Ishikawa (cell line): ENCODE measurements around the gene FRMPD2.

Source experiments
- CEBPB ChIP-seq: IDR thresholded peaks from 2 replicates; pipeline ENCODE4 v1.6.1; 2012
- CREB1 ChIP-seq: IDR thresholded peaks from 2 replicates; pipeline ENCODE4 v1.6.1; 2012; ENCODE audit warnings: low read depth
- EGR1 ChIP-seq: IDR thresholded peaks from 2 replicates; pipeline ENCODE4 v1.6.1; 2012
- EP300 ChIP-seq: IDR thresholded peaks from 2 replicates; pipeline ENCODE4 v1.6.1; 2012; ENCODE audit warnings: borderline replicate concordance
- FOXM1 ChIP-seq: IDR thresholded peaks from 2 replicates; pipeline ENCODE4 v1.6.1; 2012; ENCODE audit warnings: low read depth, borderline replicate concordance
- NFIC ChIP-seq: IDR thresholded peaks from 2 replicates; pipeline ENCODE4 v1.6.1; 2012
- RAD21 ChIP-seq: IDR thresholded peaks from 2 replicates; pipeline ENCODE4 v1.6.1; 2012; ENCODE audit warnings: low read depth
- TAF1 ChIP-seq: IDR thresholded peaks from 2 replicates; pipeline ENCODE4 v1.6.1; 2012; ENCODE audit warnings: low read depth, mild to moderate bottlenecking
- TCF12 ChIP-seq: IDR thresholded peaks from 2 replicates; pipeline ENCODE4 v1.6.1; 2012; ENCODE audit warnings: low read depth
- TEAD4 ChIP-seq: IDR thresholded peaks from 2 replicates; pipeline ENCODE4 v1.6.1; 2012
- USF1 ChIP-seq: IDR thresholded peaks from 2 replicates; pipeline ENCODE4 v1.6.1; 2012
- YY1 ChIP-seq: IDR thresholded peaks from 2 replicates; pipeline ENCODE4 v1.6.1; 2012; ENCODE audit warnings: low read depth
- ZBTB7A ChIP-seq: IDR thresholded peaks from 2 replicates; pipeline ENCODE4 v1.6.1; 2012; ENCODE audit warnings: low read depth
- TF ChIP-seq, protein P1 (sequence below): IDR thresholded peaks from 2 replicates; pipeline ENCODE4 v1.6.1; 2012; ENCODE audit warnings: low read depth, mild to moderate bottlenecking
- TF ChIP-seq, protein P2 (sequence below): IDR thresholded peaks from 2 replicates; pipeline ENCODE4 v1.6.1; 2012

The FRMPD2 gene

DNA sequence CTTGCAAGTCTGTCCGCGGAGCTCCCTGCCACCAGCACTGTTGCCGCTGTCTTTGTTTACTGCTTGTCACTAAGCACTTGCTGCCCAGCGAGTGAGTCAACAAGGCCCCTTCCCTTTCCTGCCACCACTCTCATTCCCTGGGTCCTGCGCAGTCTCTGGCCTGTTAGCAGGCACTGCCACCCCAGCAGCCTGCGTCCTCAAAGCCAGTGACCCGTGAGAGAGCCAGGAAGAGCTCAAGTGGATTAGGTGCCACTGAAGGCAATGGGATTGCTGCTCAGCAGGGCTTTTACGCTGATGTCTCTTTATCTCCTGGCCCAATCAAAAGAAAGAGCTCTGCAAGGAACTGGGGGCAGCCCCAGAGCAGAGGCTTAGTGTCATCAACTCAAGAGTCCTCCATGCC lies at the start of gene FRMPD2:
TSS of gene FRMPD2 (minus strand) at position 61 of the 400 bp plus-strand sequence. CDS start 129 bp downstream, outside the sequence.
- no peak for TF ChIP-seq EP300

DNA sequence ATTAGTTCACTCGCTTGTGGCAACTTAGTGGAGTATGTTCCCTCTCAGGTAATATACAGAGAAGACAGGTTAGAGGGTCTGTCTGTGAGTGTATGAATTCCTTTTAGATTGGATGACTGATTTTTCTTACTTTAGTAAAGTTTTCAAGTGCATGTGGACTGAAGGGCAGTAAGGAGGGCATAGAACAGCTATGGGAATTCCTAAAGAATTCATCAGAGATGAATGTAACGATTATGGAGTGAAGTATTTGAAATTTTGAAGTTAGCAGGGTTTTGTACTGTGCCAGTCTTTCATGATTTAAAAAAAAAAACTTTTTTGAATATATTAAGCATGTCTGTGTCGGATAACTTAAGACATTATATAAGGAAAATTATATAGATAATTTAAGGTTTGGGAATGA lies 47.5 kb upstream of the FRMPD2 start:
- TF ChIP-seq EP300: no peak
- no peak for TF ChIP-seq TCF12
- TF ChIP-seq CEBPB: no peak
- TF ChIP-seq YY1: no peak
- no peak for TF ChIP-seq ZBTB7A
- no peak for TF ChIP-seq EGR1
- TF ChIP-seq FOXM1: no peak
- no peak for TF ChIP-seq TAF1
- no peak for TF ChIP-seq USF1
- TF ChIP-seq, protein P1, sequence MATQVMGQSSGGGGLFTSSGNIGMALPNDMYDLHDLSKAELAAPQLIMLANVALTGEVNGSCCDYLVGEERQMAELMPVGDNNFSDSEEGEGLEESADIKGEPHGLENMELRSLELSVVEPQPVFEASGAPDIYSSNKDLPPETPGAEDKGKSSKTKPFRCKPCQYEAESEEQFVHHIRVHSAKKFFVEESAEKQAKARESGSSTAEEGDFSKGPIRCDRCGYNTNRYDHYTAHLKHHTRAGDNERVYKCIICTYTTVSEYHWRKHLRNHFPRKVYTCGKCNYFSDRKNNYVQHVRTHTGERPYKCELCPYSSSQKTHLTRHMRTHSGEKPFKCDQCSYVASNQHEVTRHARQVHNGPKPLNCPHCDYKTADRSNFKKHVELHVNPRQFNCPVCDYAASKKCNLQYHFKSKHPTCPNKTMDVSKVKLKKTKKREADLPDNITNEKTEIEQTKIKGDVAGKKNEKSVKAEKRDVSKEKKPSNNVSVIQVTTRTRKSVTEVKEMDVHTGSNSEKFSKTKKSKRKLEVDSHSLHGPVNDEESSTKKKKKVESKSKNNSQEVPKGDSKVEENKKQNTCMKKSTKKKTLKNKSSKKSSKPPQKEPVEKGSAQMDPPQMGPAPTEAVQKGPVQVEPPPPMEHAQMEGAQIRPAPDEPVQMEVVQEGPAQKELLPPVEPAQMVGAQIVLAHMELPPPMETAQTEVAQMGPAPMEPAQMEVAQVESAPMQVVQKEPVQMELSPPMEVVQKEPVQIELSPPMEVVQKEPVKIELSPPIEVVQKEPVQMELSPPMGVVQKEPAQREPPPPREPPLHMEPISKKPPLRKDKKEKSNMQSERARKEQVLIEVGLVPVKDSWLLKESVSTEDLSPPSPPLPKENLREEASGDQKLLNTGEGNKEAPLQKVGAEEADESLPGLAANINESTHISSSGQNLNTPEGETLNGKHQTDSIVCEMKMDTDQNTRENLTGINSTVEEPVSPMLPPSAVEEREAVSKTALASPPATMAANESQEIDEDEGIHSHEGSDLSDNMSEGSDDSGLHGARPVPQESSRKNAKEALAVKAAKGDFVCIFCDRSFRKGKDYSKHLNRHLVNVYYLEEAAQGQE: no peak
- TF ChIP-seq TEAD4: no peak
- TF ChIP-seq NFIC: no peak
- no peak for TF ChIP-seq CREB1
- TF ChIP-seq, protein P2, sequence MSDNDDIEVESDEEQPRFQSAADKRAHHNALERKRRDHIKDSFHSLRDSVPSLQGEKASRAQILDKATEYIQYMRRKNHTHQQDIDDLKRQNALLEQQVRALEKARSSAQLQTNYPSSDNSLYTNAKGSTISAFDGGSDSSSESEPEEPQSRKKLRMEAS: no peak
- no peak for TF ChIP-seq RAD21

DNA sequence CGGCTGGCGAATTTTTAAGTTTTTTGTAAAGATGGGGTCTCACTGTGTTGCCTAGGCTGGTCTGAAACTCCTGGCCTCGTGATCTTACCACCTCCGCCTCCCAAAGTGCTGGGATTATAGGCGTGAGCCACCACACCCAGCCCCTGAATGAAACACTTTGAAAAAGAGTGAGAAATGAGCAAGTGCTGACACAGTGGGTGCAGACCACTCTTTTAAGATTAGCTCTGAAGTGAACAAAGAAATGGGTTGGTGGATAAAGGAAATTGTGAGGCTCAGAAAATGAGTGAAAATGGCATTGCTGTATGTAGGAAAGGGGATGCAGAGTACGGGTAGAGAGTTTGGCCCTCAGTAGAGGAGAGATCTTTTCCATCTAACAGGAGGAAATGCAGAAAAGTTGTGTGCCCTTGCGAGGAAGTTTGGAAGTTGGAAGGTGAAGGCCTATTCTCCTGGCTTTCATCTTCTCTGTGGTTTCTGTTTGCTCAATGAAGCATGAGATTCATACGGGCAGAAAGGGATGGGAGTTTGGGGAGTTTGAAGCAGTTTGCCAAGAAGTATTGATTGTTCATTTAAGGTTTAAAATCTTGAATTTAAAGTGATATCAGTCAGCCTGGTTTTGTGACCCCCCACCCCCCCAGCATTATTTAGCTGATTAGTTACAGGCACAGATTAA lies 43.0 kb upstream of the FRMPD2 start:
- TF ChIP-seq, protein P2: no peak
- no peak for TF ChIP-seq TAF1
- no peak for TF ChIP-seq CEBPB
- no peak for TF ChIP-seq RAD21
- TF ChIP-seq TCF12: no peak
- no peak for TF ChIP-seq FOXM1

GRCh38 chr10:48316236-48316635 lies 41.7 kb upstream of the FRMPD2 start:
- no peak for TF ChIP-seq TCF12
- TF ChIP-seq YY1: no peak
- TF ChIP-seq CEBPB: no peak
- TF ChIP-seq CREB1: no peak
- no peak for TF ChIP-seq RAD21
- TF ChIP-seq EGR1: no peak
- TF ChIP-seq, protein P1: no peak
- TF ChIP-seq ZBTB7A: no peak
- TF ChIP-seq, protein P2: no peak
- TF ChIP-seq TEAD4: no peak
- no peak for TF ChIP-seq EP300

DNA sequence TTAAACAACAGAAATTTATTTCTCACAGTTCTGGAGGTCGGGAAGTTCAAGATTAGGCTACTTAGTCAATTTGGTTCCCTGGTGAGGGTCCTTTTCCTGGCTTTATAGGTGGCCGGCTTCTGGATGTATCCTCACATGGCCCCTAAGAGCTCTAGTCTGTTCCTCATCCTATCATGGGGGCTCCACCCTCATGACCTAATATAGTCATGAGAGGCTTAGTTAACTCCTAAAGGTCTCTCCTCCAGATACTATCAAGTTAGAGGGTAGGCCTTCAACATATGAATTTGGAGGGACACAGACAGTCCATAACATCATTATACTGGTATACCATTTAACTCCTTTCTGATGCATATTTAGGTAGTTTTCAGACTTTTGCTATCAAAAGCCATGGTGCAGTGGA lies 39.6 kb upstream of the FRMPD2 start:
- TF ChIP-seq, protein P2: no peak
- no peak for TF ChIP-seq TCF12
- TF ChIP-seq TAF1: no peak
- TF ChIP-seq CREB1: no peak
- no peak for TF ChIP-seq RAD21
- TF ChIP-seq YY1: no peak
- TF ChIP-seq, protein P1: no peak
- no peak for TF ChIP-seq USF1
- no peak for TF ChIP-seq TEAD4
- TF ChIP-seq ZBTB7A: no peak
- TF ChIP-seq EP300: no peak
- no peak for TF ChIP-seq CEBPB
- TF ChIP-seq FOXM1: no peak
- TF ChIP-seq NFIC: no peak
- TF ChIP-seq EGR1: no peak
